Neural cell (in vitro differentiated cells): ENCODE data around the gene ADCY5. TPM values are rescaled to one million over a fixed set of nuclear protein-coding genes. Genes with fewer than 3 reads are reported as not detected.

Source experiments
- H2AFZ ChIP-seq: fragments of 200-600, 300-800 bp; sonication (generic), shearing (Covaris generic); 2 replicates; pipeline ENCODE4 v1.6.0; 2014; ENCODE audit warnings: low read depth, mild to moderate bottlenecking, antibody characterized with exemption, low read length, moderate library complexity
- H3F3A ChIP-seq: fragments of 200-600 bp; shearing (Covaris generic); 2 replicates; pipeline ENCODE4 v1.6.1; 2016; ENCODE audit warnings: mild to moderate bottlenecking, moderate library complexity, mixed read lengths, antibody characterized with exemption, low read length; ENCODE audit not compliant: insufficient read depth, poor library complexity, severe bottlenecking
- H3K27ac ChIP-seq: fragments of 200-600, 300-800 bp; sonication (generic), shearing (Covaris generic); 2 replicates; pipeline ENCODE4 v1.5.1; 2014; ENCODE audit warnings: mild to moderate bottlenecking, low read length, moderate library complexity
- H3K27me3 ChIP-seq: fragments of 300-800, 200-600 bp; sonication (generic), shearing (Covaris generic); 2 replicates; pipeline ENCODE4 v1.6.0; 2014; ENCODE audit warnings: mild to moderate bottlenecking, low read depth, low read length, moderate library complexity; ENCODE audit not compliant: insufficient read depth
- H3K36me3 ChIP-seq: fragments of 300-800, 200-600 bp; sonication (generic), shearing (Covaris generic); 2 replicates; pipeline ENCODE4 v1.5.1; 2014; ENCODE audit warnings: mild to moderate bottlenecking, antibody characterized with exemption, low read length, moderate library complexity; ENCODE audit not compliant: insufficient read depth
- H3K4me2 ChIP-seq: fragments of 300-800, 200-600 bp; sonication (generic), shearing (Covaris generic); 2 replicates; pipeline ENCODE4 v1.6.0; 2014; ENCODE audit warnings: mild to moderate bottlenecking, low read length
- H3K4me3 ChIP-seq: fragments of 300-800, 200-600 bp; sonication (generic), shearing (Covaris generic); 2 replicates; pipeline ENCODE4 v1.5.1; 2014; ENCODE audit warnings: mild to moderate bottlenecking, low read length, moderate library complexity
- H3K79me2 ChIP-seq: fragments of 200-600 bp; shearing (Covaris generic); replicated peaks from 2 replicates; pipeline ENCODE4 v1.6.0; 2014; ENCODE audit warnings: mild to moderate bottlenecking, low read length, moderate library complexity; ENCODE audit not compliant: insufficient read depth
- H3K9ac ChIP-seq: fragments of 300-800, 200-600 bp; sonication (generic), shearing (Covaris generic); 2 replicates; pipeline ENCODE4 v1.6.1; 2016; ENCODE audit warnings: mild to moderate bottlenecking, low read length, mixed read lengths
- H3K9me2 ChIP-seq: fragments of 200-600 bp; shearing (Covaris generic); 2 replicates; pipeline ENCODE4 v1.6.1; 2016; ENCODE audit warnings: mild to moderate bottlenecking, low read length, mixed read lengths; ENCODE audit not compliant: insufficient read depth
- H3K9me3 ChIP-seq: fragments of 200-600, 300-800 bp; sonication (generic), shearing (Covaris generic); 2 replicates; pipeline ENCODE4 v1.6.1; 2016; ENCODE audit warnings: mild to moderate bottlenecking, mixed run types, low read length, moderate library complexity, mixed read lengths
- H4K20me1 ChIP-seq: fragments of 200-600 bp; shearing (Covaris generic); 2 replicates; pipeline ENCODE4 v1.6.1; 2016; ENCODE audit warnings: mild to moderate bottlenecking, mixed run types; ENCODE audit not compliant: insufficient read depth
- CTCF ChIP-seq: fragments of 450-650 bp; IDR thresholded peaks from 2 replicates; pipeline ENCODE4 v1.5.1; 2014; ENCODE audit warnings: antibody characterized with exemption, mild to moderate bottlenecking, moderate library complexity; ENCODE audit not compliant: poor library complexity, severe bottlenecking
- EP300 ChIP-seq: fragments of 450-650 bp; conservative IDR thresholded peaks from 2 replicates; pipeline ENCODE4 v1.6.1; 2014; ENCODE audit warnings: antibody characterized with exemption, mild to moderate bottlenecking, moderate library complexity; ENCODE audit not compliant: poor library complexity, severe bottlenecking
- EZH2 ChIP-seq: fragments of 200-600, 300-800 bp; shearing (Covaris generic), sonication (generic); IDR thresholded peaks from 2 replicates; pipeline ENCODE4 v1.6.1; 2014; ENCODE audit warnings: antibody characterized with exemption, low read length, borderline replicate concordance, mild to moderate bottlenecking; ENCODE audit not compliant: insufficient read depth, poor library complexity, severe bottlenecking
- MXI1 ChIP-seq: fragments of 450-650 bp; conservative IDR thresholded peaks from 2 replicates; pipeline ENCODE4 v1.6.1; 2014; ENCODE audit warnings: antibody characterized with exemption, mild to moderate bottlenecking; ENCODE audit not compliant: poor library complexity, severe bottlenecking
- POLR2AphosphoS5 ChIP-seq: IDR thresholded peaks from 2 replicates; pipeline ENCODE4 v1.6.1; 2012
- RAD21 ChIP-seq: fragments of 450-650 bp; conservative IDR thresholded peaks from 2 replicates; pipeline ENCODE4 v1.6.1; 2014; ENCODE audit warnings: antibody characterized with exemption, mild to moderate bottlenecking, moderate library complexity
- REST ChIP-seq: IDR thresholded peaks from 2 replicates; pipeline ENCODE4 v1.6.1; 2012; ENCODE audit warnings: borderline replicate concordance
- SMC3 ChIP-seq: fragments of 450-650 bp; conservative IDR thresholded peaks from 2 replicates; pipeline ENCODE4 v1.6.1; 2014; ENCODE audit warnings: antibody characterized with exemption, mild to moderate bottlenecking, moderate library complexity; ENCODE audit not compliant: poor library complexity
- TAF1 ChIP-seq: IDR thresholded peaks from 2 replicates; pipeline ENCODE4 v1.6.1; 2012; ENCODE audit warnings: low read depth
- polyA plus RNA-seq: library from polyadenylated mRNA; depleted of rRNA; stranded (reverse); fragments of >200 nt; gene quantifications from 2 replicates; pipeline ENCODE4 v1.2.3, GENCODE V29; 2014

The ADCY5 gene
- polyA plus RNA-seq, 1 donor from 2014 or later, result 7.7 TPM

GRCh38 chr3:123303976-123304560 lies 144.8 kb downstream of the ADCY5 start:
- no peaks in the 10 kb centered on the region for H3K9me2 ChIP-seq
- no peak overlapping the region for H3K9ac ChIP-seq
- H3K4me2 ChIP-seq, result no peak overlapping the region
- H3K36me3 ChIP-seq, result no peaks in the 10 kb centered on the region
- no peak overlapping the region for H3K27ac ChIP-seq
- TF ChIP-seq CTCF (no peak), RAD21 (no peak), TAF1 (no peak), SMC3 (no peak), EZH2 (no peak), MXI1 (no peak)
- no peaks in the 10 kb centered on the region for H3F3A ChIP-seq
- H3K79me2 ChIP-seq, result no peaks in the 10 kb centered on the region
- no peaks in the 10 kb centered on the region for H3K27me3 ChIP-seq
- no peak overlapping the region for H2AFZ ChIP-seq
- no peaks in the 10 kb centered on the region for H4K20me1 ChIP-seq
- no peaks in the 10 kb centered on the region for H3K9me3 ChIP-seq
- no peak overlapping the region for H3K4me3 ChIP-seq

GRCh38 chr3:123302961-123303360 lies 145.9 kb downstream of the ADCY5 start:
- Histone ChIP-seq H3K36me3 (no peaks in the 10 kb centered on the region), H3K4me2 (no peak overlapping the region), H2AFZ (no peak overlapping the region), H3K79me2 (no peaks in the 10 kb centered on the region), H3F3A (no peaks in the 10 kb centered on the region), H3K9ac (no peak overlapping the region), H3K9me2 (no peaks in the 10 kb centered on the region), H3K27me3 (no peaks in the 10 kb centered on the region), H3K9me3 (no peaks in the 10 kb centered on the region), H3K27ac (no peak overlapping the region), H4K20me1 (no peaks in the 10 kb centered on the region), H3K4me3 (no peak overlapping the region)
- TF ChIP-seq SMC3, result no peak
- TF ChIP-seq RAD21, result no peak
- TF ChIP-seq MXI1, result no peak
- no peak for TF ChIP-seq TAF1
- TF ChIP-seq POLR2AphosphoS5, result no peak
- no peak for TF ChIP-seq EP300
- no peak for TF ChIP-seq EZH2
- no peak for TF ChIP-seq REST
- no peak for TF ChIP-seq CTCF
